ENCODE results near the gene SMIM30. TPM values are rescaled to one million over a fixed set of nuclear protein-coding genes. Genes with fewer than 3 reads are reported as not detected.

Gene SMIM30
- total and polyA plus RNA-seq, 10 of the 15 experiments (the other 5 are each of a cell fraction or from before 2014, with no cell fraction given) = 42.2 to 258 (median 96.9) TPM

DNA sequence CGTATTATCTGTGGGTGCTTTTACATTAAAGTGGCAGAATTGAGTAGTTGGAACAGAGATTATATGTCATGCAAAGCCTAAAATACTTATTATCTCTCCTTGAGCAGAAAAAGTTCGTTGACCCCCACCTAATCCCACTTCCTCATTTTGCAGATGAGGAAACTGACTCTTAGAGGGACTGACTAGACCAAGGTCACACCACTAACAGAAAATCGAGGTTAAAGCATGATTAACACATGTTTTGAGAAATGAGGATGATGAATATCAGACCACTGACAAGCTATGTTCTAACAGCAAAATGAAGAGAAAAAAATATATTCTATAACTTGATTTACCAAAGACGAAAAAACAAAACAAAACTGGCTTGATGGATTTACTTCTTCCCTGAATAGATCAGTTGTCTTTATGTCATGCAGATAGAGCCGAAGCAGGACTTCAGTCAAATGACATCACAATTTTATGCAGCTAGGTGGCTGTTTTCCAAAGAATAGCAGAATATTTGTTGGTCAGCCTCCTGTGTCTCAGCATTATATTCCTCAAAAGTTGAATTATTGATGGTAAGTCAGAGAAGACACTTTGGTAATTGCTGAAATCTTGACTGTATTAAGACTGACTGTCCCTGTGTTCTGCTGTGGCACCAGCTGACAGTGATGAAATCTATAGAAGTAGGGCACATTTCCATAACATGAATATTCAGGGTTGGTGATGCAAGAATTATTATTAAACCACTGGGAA, 24.2 kb upstream of the SMIM30 start:
- ChIA-PET SMC1A (ENCODE audit: uncharacterized antibody, unreplicated experiment) (interaction anchor here (0.6 to 2.7 kb wide), 6 partner anchors 17 to 326 kb away, joined by 3 to 12 read pairs (median 6); no protein-coding TSS in a partner anchor), CTCF (interaction anchor here (0.6 to 5.3 kb wide), 3 partner anchors 17 to 585 kb away, joined by 3 to 32 read pairs (median 3); no protein-coding TSS in a partner anchor), RAD21 (ENCODE audit: unreplicated experiment) (interaction anchor here (1.4 kb wide), 1 partner anchor 22 kb away, joined by 3 read pairs; no protein-coding TSS in a partner anchor), POLR2A (interaction anchor here (0.6 to 1.6 kb wide), 3 partner anchors 22 to 355 kb away, joined by 3 to 5 read pairs (median 3); no protein-coding TSS in a partner anchor)
- ATAC-seq = peak; percentile 83
- 35% methylated on average over 5 of the region's 5 CpGs for WGBS (ENCODE audit: insufficient coverage, insufficient replicate concordance, low lambda C conversion rate, missing lambda C conversion rate)
- no peaks in the 10 kb centered on the region for H4K20me1 ChIP-seq (ENCODE audit: control insufficient read depth, insufficient read depth)
- H3K27ac ChIP-seq (ENCODE audit: control insufficient read depth, insufficient read depth) = no peak overlapping the region
- no peaks in the 10 kb centered on the region for H3K9me3 ChIP-seq (replicated peaks; ENCODE audit: control insufficient read depth, insufficient read depth, low read length)
- no TSS peak for BruUV-seq (replicated peaks)
- FAIRE-seq = no peak
- H2AFZ ChIP-seq (ENCODE audit: control insufficient read depth, low read depth, low read length) = no peak overlapping the region
- H3K79me2 ChIP-seq (ENCODE audit: control insufficient read depth, insufficient read depth, low read length) = no peaks in the 10 kb centered on the region
- H3K36me3 ChIP-seq (ENCODE audit: control insufficient read depth in 2 of 2, insufficient read depth in 2 of 2, low read length in 1 of 2) = no peaks in the 10 kb centered on the region
- no peak overlapping the region for H3K9ac ChIP-seq (ENCODE audit: control insufficient read depth, insufficient read depth, low read length)
- no peaks in the 10 kb centered on the region for H3K27me3 ChIP-seq (replicated peaks in 1 of 2; ENCODE audit: control insufficient read depth in 2 of 2, insufficient read depth in 2 of 2, low read length in 1 of 2)
- H3K4me3 ChIP-seq = no peak overlapping the region
- intact Hi-C loops (cut with micrococcal nuclease; ENCODE audit: unreplicated experiment) (no loop called here), in situ Hi-C loops (cut with MboI) (no loop called here)
- H3K4me2 ChIP-seq (ENCODE audit: control insufficient read depth, insufficient read depth) = no peak overlapping the region
- DNase-seq (ENCODE audit: low read depth, low spot score) = peak; percentile 20
- peaks cover 6% of the 10 kb centered on the region; the same call in 1 of the 2 replicates for H3K4me1 ChIP-seq (ENCODE audit: control insufficient read depth, insufficient read depth, low read length)
- TF ChIP-seq ZSCAN29 (IDR thresholded peaks at IDR 0.05) (no peak; the same call in 1 of the 2 replicates), ZNF274 (IDR thresholded peaks at IDR 0.05; ENCODE audit: insufficient read depth, insufficient read length) (no peak), MYB (IDR thresholded peaks at IDR 0.05; ENCODE audit: borderline replicate concordance, low read depth, low read length) (0 out of 2 replicates have a peak, but pooled peaks have one; percentile 29), IRF5 (IDR thresholded peaks at IDR 0.05; ENCODE audit: borderline replicate concordance) (no peak), SPI1 (IDR thresholded peaks at IDR 0.05; ENCODE audit: borderline replicate concordance, insufficient read depth, low read depth, low read length) (peak; percentile 96), NR2F1 (conservative IDR thresholded peaks at IDR 0.05) (peak; percentile 87), BHLHE40 (IDR thresholded peaks at IDR 0.05; ENCODE audit: borderline replicate concordance in 1 of 2, low read depth in 2 of 2, low read length in 1 of 2) (0 out of 4 replicates have a peak, but pooled peaks have one; percentile 23 to 24), MEF2B (IDR thresholded peaks at IDR 0.05; ENCODE audit: partially characterized antibody, poor library complexity, severe bottlenecking) (peak; percentile 37), ATF7 (IDR thresholded peaks at IDR 0.05; ENCODE audit: low read depth) (peak; percentile 36; the same call in 1 of the 2 replicates), BCL11A (IDR thresholded peaks at IDR 0.05; ENCODE audit: low read depth, low read length) (0 out of 2 replicates have a peak, but pooled peaks have one; percentile 16), CBX5 (IDR thresholded peaks at IDR 0.05; ENCODE audit: low read depth) (no peak), NFIC (IDR thresholded peaks at IDR 0.05; ENCODE audit: low read depth, low read length) (0 out of 2 replicates have a peak, but pooled peaks have one; percentile 39), EP300 (IDR thresholded peaks at IDR 0.05; ENCODE audit: borderline replicate concordance in 1 of 2, control insufficient read depth in 1 of 2, low read depth in 2 of 2, low read length in 2 of 2) (peak; percentile 50 to 60; a peak in 2 of 4 replicates), MTA2 (IDR thresholded peaks at IDR 0.05; ENCODE audit: low read depth) (peak; percentile 69), DPF2 (IDR thresholded peaks at IDR 0.05) (peak; percentile 58), POLR2A (IDR thresholded peaks at IDR 0.05; ENCODE audit: low read depth, low read length) (no peak), RUNX3 (IDR thresholded peaks at IDR 0.05; ENCODE audit: low read length) (peak; percentile 25; the same call in 1 of the 2 replicates), SREBF1 (IDR thresholded peaks at IDR 0.05; ENCODE audit: low read length) (no peak), WRNIP1 (IDR thresholded peaks at IDR 0.05; ENCODE audit: borderline replicate concordance, low read depth, low read length) (no peak), SMARCA5 (IDR thresholded peaks at IDR 0.05) (no peak)
- TF ChIP-seq, protein P1, sequence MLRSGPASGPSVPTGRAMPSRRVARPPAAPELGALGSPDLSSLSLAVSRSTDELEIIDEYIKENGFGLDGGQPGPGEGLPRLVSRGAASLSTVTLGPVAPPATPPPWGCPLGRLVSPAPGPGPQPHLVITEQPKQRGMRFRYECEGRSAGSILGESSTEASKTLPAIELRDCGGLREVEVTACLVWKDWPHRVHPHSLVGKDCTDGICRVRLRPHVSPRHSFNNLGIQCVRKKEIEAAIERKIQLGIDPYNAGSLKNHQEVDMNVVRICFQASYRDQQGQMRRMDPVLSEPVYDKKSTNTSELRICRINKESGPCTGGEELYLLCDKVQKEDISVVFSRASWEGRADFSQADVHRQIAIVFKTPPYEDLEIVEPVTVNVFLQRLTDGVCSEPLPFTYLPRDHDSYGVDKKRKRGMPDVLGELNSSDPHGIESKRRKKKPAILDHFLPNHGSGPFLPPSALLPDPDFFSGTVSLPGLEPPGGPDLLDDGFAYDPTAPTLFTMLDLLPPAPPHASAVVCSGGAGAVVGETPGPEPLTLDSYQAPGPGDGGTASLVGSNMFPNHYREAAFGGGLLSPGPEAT (IDR thresholded peaks at IDR 0.05; ENCODE audit: low read depth) = peak; percentile 26; the same call in 1 of the 2 replicates
